Endodermal cell (in vitro differentiated cells): ENCODE data around the gene KCNK7. TPM values are rescaled to one million over a fixed set of nuclear protein-coding genes. Genes with fewer than 3 reads are reported as not detected.

Source experiments
- DNase-seq: peaks from one replicate; pipeline ENCODE4 v3.0.0-alpha.2; 2017
- H3K27ac ChIP-seq: 2 replicates; pipeline ENCODE4 v1.5.1; 2013; ENCODE audit warnings: mild to moderate bottlenecking, low read depth, low read length, moderate library complexity
- H3K27me3 ChIP-seq: 2 replicates; pipeline ENCODE4 v1.6.1; 2013; ENCODE audit warnings: mild to moderate bottlenecking, low read length, moderate library complexity; ENCODE audit not compliant: insufficient read depth, control insufficient read depth, poor library complexity, severe bottlenecking
- H3K36me3 ChIP-seq: 2 replicates; pipeline ENCODE4 v1.7.0; 2013; ENCODE audit warnings: mild to moderate bottlenecking, low read length, moderate library complexity; ENCODE audit not compliant: control insufficient read depth, insufficient read depth
- H3K4me1 ChIP-seq: one replicate; pipeline ENCODE4 v1.7.0; 2013; ENCODE audit warnings: low read length; ENCODE audit not compliant: control insufficient read depth, insufficient read depth
- H3K4me3 ChIP-seq: 2 replicates; pipeline ENCODE4 v1.5.1; 2013; ENCODE audit warnings: mild to moderate bottlenecking, low read length, moderate library complexity
- H3K9ac ChIP-seq: 2 replicates; pipeline ENCODE4 v1.6.1; 2013; ENCODE audit warnings: mild to moderate bottlenecking, low read length, moderate library complexity; ENCODE audit not compliant: poor library complexity, severe bottlenecking; ENCODE audit errors: extremely low read depth
- H3K9me3 ChIP-seq: 2 replicates; pipeline ENCODE4 v1.6.1; 2013; ENCODE audit warnings: mild to moderate bottlenecking, low read length, moderate library complexity; ENCODE audit not compliant: control insufficient read depth
- H3K27ac Mint-ChIP-seq: 2 replicates; pipeline ENCODE4 v1.8.0; 2020; ENCODE audit warnings: mixed read lengths
- H3K27me3 Mint-ChIP-seq: 2 replicates; pipeline ENCODE4 v1.8.0; 2021; ENCODE audit warnings: mild to moderate bottlenecking, mixed read lengths; ENCODE audit not compliant: insufficient read depth
- H3K36me3 Mint-ChIP-seq: 2 replicates; pipeline ENCODE4 v1.8.0; 2020; ENCODE audit warnings: low read depth, mixed read lengths
- H3K4me1 Mint-ChIP-seq: 2 replicates; pipeline ENCODE4 v1.8.0; 2020; ENCODE audit warnings: mixed read lengths
- H3K4me3 Mint-ChIP-seq: 2 replicates; pipeline ENCODE4 v1.8.0; 2020; ENCODE audit warnings: mild to moderate bottlenecking, moderate library complexity, mixed read lengths
- H3K9me3 Mint-ChIP-seq: 2 replicates; pipeline ENCODE4 v1.8.0; 2020; ENCODE audit warnings: mild to moderate bottlenecking, mixed read lengths
- CTCF ChIP-seq: fragments of 200-600 bp; sonication (generic); conservative IDR thresholded peaks from 2 replicates; pipeline ENCODE4 v1.5.0; 2021; ENCODE audit warnings: antibody characterized with exemption, mild to moderate bottlenecking
- WGBS, 2 experiments: methylation state at CpG; one replicate each; pipeline versions ENCODE4 v1.1.5 to v1.1.7; 2013; ENCODE audit warnings: missing lambda C conversion rate in 2 of 2, mixed read lengths in 1 of 2; ENCODE audit not compliant: insufficient coverage in 1 of 2, insufficient read length in 1 of 2; 5-methylcytosine and 5-hydroxymethylcytosine counted together
- total RNA-seq, 2 donors: library from RNA; stranded (reverse); fragmentation: NEBNext Ultra II Directional in 1 of 2; extraction: Animal tissue kit (Norgen Biotek cat#: 25700) in 1 of 2; gene quantifications; 2 replicates in 1 of 2; 3 replicates in 1 of 2; pipeline ENCODE4 v1.2.1, GENCODE V29; 2021

Gene KCNK7
- total RNA-seq, 2 donors from 2014 or later, result 1.2 TPM; not detected in 1

GRCh38 chr11:65637032-65637557, 41.5 kb upstream of the KCNK7 start:
- no peaks in the 10 kb centered on the region for H3K9me3 ChIP-seq
- H3K4me1 Mint-ChIP-seq, result peaks cover 16% of the 10 kb centered on the region
- no peak for DNase-seq
- peaks cover 14% of the 10 kb centered on the region for H3K36me3 Mint-ChIP-seq
- H3K27ac Mint-ChIP-seq, result peak overlapping the region; percentile 86
- no peak overlapping the region for H3K27ac ChIP-seq
- H3K36me3 ChIP-seq, result peaks cover 31% of the 10 kb centered on the region
- peak overlapping the region; percentile 67 for H3K4me3 Mint-ChIP-seq
- peak overlapping the region; percentile 68 for H3K9ac ChIP-seq
- 90 to 97% methylated on average over 2 to 3 of the region's 3 CpGs for WGBS, 2 experiments
- H3K27me3 Mint-ChIP-seq, result peaks cover 4% of the 10 kb centered on the region
- no peaks in the 10 kb centered on the region for H3K27me3 ChIP-seq
- no peaks in the 10 kb centered on the region for H3K4me1 ChIP-seq
- H3K9me3 Mint-ChIP-seq, result no peaks in the 10 kb centered on the region
- H3K4me3 ChIP-seq, result peak overlapping the region; percentile 83
- no peak for TF ChIP-seq CTCF

DNA sequence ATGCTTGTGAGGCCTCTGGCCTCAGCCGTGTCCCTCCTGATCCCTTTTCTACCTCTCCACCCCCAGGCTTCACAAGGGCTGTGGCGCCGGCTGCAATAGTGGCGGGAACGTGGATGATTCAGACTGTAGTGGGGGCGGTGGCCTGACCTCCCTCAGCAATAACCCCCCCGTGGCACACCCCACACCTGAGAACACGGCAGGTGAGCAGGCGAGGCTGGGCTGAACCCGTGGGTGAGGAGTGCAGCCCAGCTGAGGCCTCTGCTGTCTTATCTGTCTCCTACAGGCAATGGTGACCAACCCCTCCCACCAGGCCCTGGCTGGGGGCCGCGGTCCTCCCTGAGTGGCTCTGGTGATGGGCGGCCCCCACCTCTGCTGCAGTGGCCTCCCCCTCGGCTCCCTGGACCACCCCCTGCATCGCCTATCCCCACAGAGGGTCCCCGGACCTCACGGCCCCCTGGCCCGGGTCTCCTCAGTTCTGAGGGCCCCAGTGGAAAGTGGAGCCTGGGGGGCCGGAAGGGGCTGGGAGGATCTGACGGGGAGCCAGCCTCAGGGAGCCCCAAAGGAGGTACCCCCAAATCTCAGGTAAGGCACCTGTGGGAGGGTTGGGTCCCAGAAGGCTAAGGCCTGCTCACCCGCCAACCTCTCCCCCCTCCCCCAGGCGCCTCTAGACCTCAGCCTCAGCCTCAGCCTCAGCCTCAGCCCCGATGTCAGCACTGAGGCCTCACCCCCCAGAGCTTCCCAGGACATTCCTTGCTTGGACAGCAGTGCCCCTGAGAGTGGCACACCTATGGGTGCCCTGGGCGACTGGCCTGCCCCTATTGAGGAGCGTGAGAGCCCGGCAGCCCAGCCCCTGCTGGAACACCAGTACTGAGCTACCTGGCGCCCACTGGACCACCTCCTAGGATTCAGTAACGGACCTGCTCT, 40.8 kb upstream of the KCNK7 start:
- H3K4me3 ChIP-seq, result no peak overlapping the region
- no peaks in the 10 kb centered on the region for H3K9me3 ChIP-seq
- Mint-ChIP-seq H3K4me3 (no peak overlapping the region), H3K4me1 (peaks cover 13% of the 10 kb centered on the region), H3K27me3 (no peaks in the 10 kb centered on the region), H3K36me3 (peaks cover 17% of the 10 kb centered on the region), H3K27ac (no peak overlapping the region), H3K9me3 (no peaks in the 10 kb centered on the region)
- H3K9ac ChIP-seq, result no peak overlapping the region
- no peaks in the 10 kb centered on the region for H3K27me3 ChIP-seq
- 94 to 100% methylated on average over 10 to 28 of the region's 28 CpGs for WGBS, 2 experiments
- DNase-seq, result no peak
- no peak for TF ChIP-seq CTCF
- H3K27ac ChIP-seq, result no peak overlapping the region
- peaks cover 36% of the 10 kb centered on the region for H3K36me3 ChIP-seq
- H3K4me1 ChIP-seq, result no peaks in the 10 kb centered on the region

- Histone ChIP-seq H3K4me3 (no peak overlapping the region), H3K27ac (no peak overlapping the region), H3K4me1 (no peaks in the 10 kb centered on the region), H3K27me3 (no peaks in the 10 kb centered on the region), H3K9ac (no peak overlapping the region), H3K36me3 (peaks cover 47% of the 10 kb centered on the region), H3K9me3 (no peaks in the 10 kb centered on the region)
- 95 to 97% methylated on average over 34 to 46 of the region's 46 CpGs for WGBS, 2 experiments
- Mint-ChIP-seq H3K4me1 (peaks cover 13% of the 10 kb centered on the region), H3K9me3 (no peaks in the 10 kb centered on the region), H3K4me3 (no peak overlapping the region), H3K27ac (no peak overlapping the region), H3K27me3 (no peaks in the 10 kb centered on the region), H3K36me3 (peaks cover 26% of the 10 kb centered on the region)
- TF ChIP-seq CTCF, result no peak
- DNase-seq, result no peak
Measured at GRCh38 chr11:65634905-65635731, 39.5 kb upstream of the KCNK7 start.
